Measurements from ENCODE around the gene CTNND2. TPM values are rescaled to one million over a fixed set of nuclear protein-coding genes. Genes with fewer than 3 reads are reported as not detected.

The CTNND2 gene
- total RNA-seq, 4 donors from 2014 or later = 8.3 TPM; not detected in 3

- no peak for TF ChIP-seq CTCF (IDR thresholded peaks at IDR 0.05; ENCODE audit: low read depth)
Observed at GRCh38 chr5:11719888-11720481, 184.3 kb downstream of the CTNND2 start.

- TF ChIP-seq CTCF (IDR thresholded peaks at IDR 0.05; ENCODE audit: low read depth) = no peak
Observed at GRCh38 chr5:11715461-11716196, 188.6 kb downstream of the CTNND2 start.

- TF ChIP-seq CTCF (IDR thresholded peaks at IDR 0.05; ENCODE audit: low read depth) = no peak
Observed at GRCh38 chr5:11711932-11712331, 192.3 kb downstream of the CTNND2 start.

GRCh38 chr5:11709021-11709420 lies 195.2 kb downstream of the CTNND2 start:
- no peak for TF ChIP-seq CTCF (IDR thresholded peaks at IDR 0.05; ENCODE audit: low read depth)

- no peak for TF ChIP-seq CTCF (IDR thresholded peaks at IDR 0.05; ENCODE audit: low read depth)
Observed at GRCh38 chr5:11704916-11705315, 199.3 kb downstream of the CTNND2 start.

- no peak for TF ChIP-seq CTCF (IDR thresholded peaks at IDR 0.05; ENCODE audit: low read depth)
Observed at GRCh38 chr5:11700391-11700790, 203.9 kb downstream of the CTNND2 start.

- no peak for TF ChIP-seq CTCF (IDR thresholded peaks at IDR 0.05; ENCODE audit: low read depth)
Observed at GRCh38 chr5:11692636-11693035, 211.6 kb downstream of the CTNND2 start.

Data from subcutaneous adipose tissue (tissue), 4 donors.